Parathyroid adenoma (tissue), 2 donors: Measurements from ENCODE around the gene VWA5A.

Experiments used
- H2AFZ ChIP-seq: fragments of 300-600 bp; sonication (generic); one replicate; pipeline ENCODE4 v1.7.0; 2017; ENCODE audit warnings: antibody characterized with exemption, mild to moderate bottlenecking
- H3K27ac ChIP-seq: fragments of 300-600 bp; sonication (generic); one replicate; pipeline ENCODE4 v1.7.0; 2017
- H3K27me3 ChIP-seq: fragments of 300-600 bp; sonication (generic); one replicate; pipeline ENCODE4 v1.7.0; 2017; ENCODE audit warnings: low read length; ENCODE audit not compliant: control insufficient read depth, insufficient read depth
- H3K36me3 ChIP-seq: fragments of 300-600 bp; sonication (generic); one replicate; pipeline ENCODE4 v1.7.0; 2017; ENCODE audit warnings: low read length; ENCODE audit not compliant: control insufficient read depth, insufficient read depth
- H3K4me1 ChIP-seq: fragments of 300-600 bp; sonication (generic); one replicate; pipeline ENCODE4 v1.7.0; 2017; ENCODE audit warnings: control low read depth
- H3K4me2 ChIP-seq: fragments of 300-600 bp; sonication (generic); one replicate; pipeline ENCODE4 v1.7.0; 2017; ENCODE audit warnings: low read length
- H3K4me3 ChIP-seq: fragments of 300-600 bp; sonication (generic); one replicate; pipeline ENCODE4 v1.7.0; 2017; ENCODE audit warnings: low read depth, low read length
- H3K79me2 ChIP-seq: fragments of 300-600 bp; sonication (generic); one replicate; pipeline ENCODE4 v1.7.0; 2017; ENCODE audit warnings: control low read depth
- H3K9ac ChIP-seq: fragments of 300-600 bp; sonication (generic); one replicate; pipeline ENCODE4 v1.7.0; 2017; ENCODE audit warnings: mild to moderate bottlenecking
- H3K9me3 ChIP-seq: fragments of 300-600 bp; sonication (generic); one replicate; pipeline ENCODE4 v1.7.0; 2017; ENCODE audit warnings: low read length; ENCODE audit not compliant: control insufficient read depth
- TF ChIP-seq, protein P1 (sequence below): fragments of 300-600 bp; sonication (generic); IDR thresholded peaks from one replicate; pipeline ENCODE4 v1.7.0; 2017; ENCODE audit warnings: antibody characterized with exemption, mild to moderate bottlenecking
- donor health status: primary hyperparathyroidism.

The VWA5A gene

DNA sequence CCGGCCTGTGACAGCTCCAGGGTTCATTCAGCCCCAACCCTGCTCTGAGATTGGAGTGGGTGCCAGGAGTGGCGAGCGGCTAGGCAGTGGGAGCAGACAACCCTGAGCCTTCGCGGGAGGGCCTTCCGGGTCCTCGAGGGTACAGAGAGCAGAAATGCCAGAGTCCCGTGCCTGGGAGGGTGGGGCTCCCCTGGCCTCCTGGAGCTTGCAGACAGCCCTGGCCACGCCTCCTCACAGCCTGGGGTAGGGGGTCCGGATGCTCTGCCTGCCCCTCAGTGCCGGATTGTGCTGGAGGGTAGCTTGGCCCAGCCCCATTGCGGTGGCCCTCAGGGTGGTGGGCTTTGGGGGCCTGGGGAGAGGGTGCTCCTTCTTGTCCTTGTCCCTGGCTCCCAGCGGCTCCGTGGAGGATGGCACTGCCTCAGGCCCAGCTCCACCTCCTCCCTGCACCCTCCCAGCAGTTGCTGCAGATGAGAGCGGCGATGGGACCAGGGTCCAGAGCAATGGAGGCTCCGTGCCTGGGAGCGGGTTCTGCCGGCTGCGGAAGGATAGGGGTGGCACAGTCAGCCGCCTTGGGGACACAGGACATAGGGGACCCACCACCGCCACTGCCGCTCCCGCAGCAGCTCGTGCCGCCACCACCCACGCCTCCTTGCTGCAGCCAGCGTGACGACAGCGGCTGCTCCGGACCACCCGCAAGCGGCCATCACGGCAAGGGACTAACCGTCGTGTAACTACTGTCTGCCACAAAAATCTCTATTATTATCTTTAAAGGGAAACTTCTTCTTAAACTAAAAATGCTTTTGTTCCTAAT lies 39.2 kb upstream of the VWA5A start:
- H3K4me2 ChIP-seq, result peak overlapping the region; percentile 30
- TF ChIP-seq, protein P1, sequence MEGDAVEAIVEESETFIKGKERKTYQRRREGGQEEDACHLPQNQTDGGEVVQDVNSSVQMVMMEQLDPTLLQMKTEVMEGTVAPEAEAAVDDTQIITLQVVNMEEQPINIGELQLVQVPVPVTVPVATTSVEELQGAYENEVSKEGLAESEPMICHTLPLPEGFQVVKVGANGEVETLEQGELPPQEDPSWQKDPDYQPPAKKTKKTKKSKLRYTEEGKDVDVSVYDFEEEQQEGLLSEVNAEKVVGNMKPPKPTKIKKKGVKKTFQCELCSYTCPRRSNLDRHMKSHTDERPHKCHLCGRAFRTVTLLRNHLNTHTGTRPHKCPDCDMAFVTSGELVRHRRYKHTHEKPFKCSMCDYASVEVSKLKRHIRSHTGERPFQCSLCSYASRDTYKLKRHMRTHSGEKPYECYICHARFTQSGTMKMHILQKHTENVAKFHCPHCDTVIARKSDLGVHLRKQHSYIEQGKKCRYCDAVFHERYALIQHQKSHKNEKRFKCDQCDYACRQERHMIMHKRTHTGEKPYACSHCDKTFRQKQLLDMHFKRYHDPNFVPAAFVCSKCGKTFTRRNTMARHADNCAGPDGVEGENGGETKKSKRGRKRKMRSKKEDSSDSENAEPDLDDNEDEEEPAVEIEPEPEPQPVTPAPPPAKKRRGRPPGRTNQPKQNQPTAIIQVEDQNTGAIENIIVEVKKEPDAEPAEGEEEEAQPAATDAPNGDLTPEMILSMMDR, result no peak
- H3K4me3 ChIP-seq, result no peak overlapping the region
- H3K9ac ChIP-seq, result no peak overlapping the region
- H3K27me3 ChIP-seq, result no peaks in the 10 kb centered on the region
- H3K79me2 ChIP-seq, result no peaks in the 10 kb centered on the region
- H3K36me3 ChIP-seq, result no peaks in the 10 kb centered on the region
- no peaks in the 10 kb centered on the region for H3K9me3 ChIP-seq
- peak overlapping the region; percentile 75 for H2AFZ ChIP-seq
- H3K4me1 ChIP-seq, result no peaks in the 10 kb centered on the region
- H3K27ac ChIP-seq, result no peak overlapping the region

DNA sequence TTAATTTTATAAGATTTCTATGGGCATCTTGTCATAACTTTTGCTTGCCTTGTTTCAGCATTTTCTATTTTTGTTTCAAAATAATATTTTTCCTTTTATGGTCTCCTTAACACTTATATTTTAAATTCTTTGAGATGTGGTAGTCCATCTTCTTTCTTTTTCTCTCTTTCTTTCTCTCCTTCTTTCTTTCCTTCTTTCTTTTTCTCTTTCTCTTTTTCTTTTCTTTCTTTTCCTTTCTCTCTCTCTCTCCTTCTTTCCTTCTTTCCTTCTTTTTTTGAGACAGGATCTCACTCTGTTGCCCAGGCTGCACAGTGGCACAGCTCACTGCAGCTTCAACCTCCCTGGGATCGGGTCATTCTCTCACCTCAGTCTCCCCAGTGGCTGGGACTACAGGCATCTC lies 38.0 kb upstream of the VWA5A start:
- TF ChIP-seq, protein P1, result no peak
- Histone ChIP-seq H3K36me3 (no peaks in the 10 kb centered on the region), H3K4me2 (no peak overlapping the region), H3K27me3 (no peaks in the 10 kb centered on the region), H3K9me3 (no peaks in the 10 kb centered on the region), H3K4me1 (no peaks in the 10 kb centered on the region), H3K9ac (no peak overlapping the region), H3K79me2 (no peaks in the 10 kb centered on the region), H2AFZ (no peak overlapping the region), H3K4me3 (no peak overlapping the region), H3K27ac (no peak overlapping the region)

DNA sequence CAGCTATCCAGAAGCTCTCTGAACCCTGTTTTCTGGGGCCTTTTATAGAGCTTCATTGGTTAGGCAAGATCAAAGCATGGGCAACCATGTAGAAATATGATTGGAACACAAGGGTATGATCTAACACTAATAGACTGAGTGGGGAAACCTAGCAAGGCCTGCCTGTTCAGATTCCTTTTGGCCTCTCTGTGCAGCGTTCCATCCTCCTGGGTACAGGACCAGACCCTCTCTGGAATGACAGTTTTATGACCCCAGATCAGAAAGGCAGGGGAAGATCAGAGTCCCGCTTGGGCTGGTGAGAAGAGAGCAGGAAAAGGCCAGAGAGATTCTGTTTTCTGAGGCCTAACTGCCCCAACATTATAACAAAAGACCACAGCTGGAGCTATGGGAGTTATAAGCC lies 36.7 kb upstream of the VWA5A start:
- Histone ChIP-seq H3K79me2 (no peaks in the 10 kb centered on the region), H3K4me1 (no peaks in the 10 kb centered on the region), H2AFZ (no peak overlapping the region), H3K9me3 (no peaks in the 10 kb centered on the region), H3K27me3 (no peaks in the 10 kb centered on the region), H3K9ac (no peak overlapping the region), H3K4me2 (no peak overlapping the region), H3K36me3 (no peaks in the 10 kb centered on the region), H3K27ac (no peak overlapping the region), H3K4me3 (no peak overlapping the region)
- TF ChIP-seq, protein P1, result no peak

DNA sequence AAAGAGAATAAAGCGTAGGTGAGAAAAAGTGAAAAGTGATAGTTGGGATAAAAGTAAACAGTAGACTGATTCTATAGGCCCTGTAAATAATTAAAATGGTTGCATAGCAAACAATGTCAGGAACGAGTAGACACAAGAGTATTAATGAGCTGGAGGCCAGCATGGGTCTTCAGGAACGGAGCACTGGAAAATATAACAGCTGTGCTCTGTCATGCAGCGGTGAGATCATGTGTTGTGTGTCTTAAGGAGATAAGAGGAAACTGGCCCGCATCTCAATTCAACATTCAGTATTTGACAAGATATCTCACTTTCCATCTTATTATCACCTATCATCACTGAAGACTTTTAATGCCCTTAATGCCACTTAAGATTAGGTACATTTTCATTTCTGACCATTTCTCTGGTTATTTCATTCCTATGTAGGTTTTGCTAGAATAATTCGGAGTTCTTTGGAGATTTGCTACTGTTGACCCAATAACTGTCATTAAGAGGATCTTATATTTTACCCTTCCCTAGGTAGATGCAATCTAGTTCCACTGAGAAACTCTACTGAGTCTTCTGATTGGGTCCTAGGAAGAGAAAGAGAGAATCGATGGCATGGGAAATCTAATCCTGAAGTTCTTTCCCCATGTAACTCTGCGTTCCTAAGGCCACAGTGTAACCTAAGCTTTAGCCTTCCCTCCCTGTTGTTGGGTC lies 35.5 kb upstream of the VWA5A start:
- no peak overlapping the region for H3K4me3 ChIP-seq
- H3K4me2 ChIP-seq, result no peak overlapping the region
- H3K27ac ChIP-seq, result no peak overlapping the region
- no peaks in the 10 kb centered on the region for H3K79me2 ChIP-seq
- H3K9me3 ChIP-seq, result no peaks in the 10 kb centered on the region
- H3K4me1 ChIP-seq, result no peaks in the 10 kb centered on the region
- H3K9ac ChIP-seq, result no peak overlapping the region
- TF ChIP-seq, protein P1, result no peak
- no peaks in the 10 kb centered on the region for H3K36me3 ChIP-seq
- no peak overlapping the region for H2AFZ ChIP-seq
- H3K27me3 ChIP-seq, result no peaks in the 10 kb centered on the region
